Measurements from ENCODE around the gene SLC2A3.

- TF ChIP-seq POLR2AphosphoS5 (IDR thresholded peaks at IDR 0.05): no peak
- no peak for TF ChIP-seq CTCF (IDR thresholded peaks at IDR 0.05)
These were observed 51.3 kb downstream of the SLC2A3 start for GRCh38 chr12:7884689-7885088.

Measured in suprapubic skin (tissue), 3 donors.